Upper lobe of right lung (tissue), 1 donor: Measurements from ENCODE around the gene CTSC. TPM values are rescaled to one million over a fixed set of nuclear protein-coding genes. Genes with fewer than 3 reads are reported as not detected.

Source experiments
- ATAC-seq: fragments of 200-7000 bp; cut with Tn5 transposase; one replicate; pipeline ENCODE4 v1.9.1; 2020; ENCODE audit warnings: mild to moderate bottlenecking, moderate library complexity
- DNase-seq: peaks from one replicate; pipeline ENCODE4 v3.0.0-alpha.2; 2020
- H3K27ac ChIP-seq: fragments of 200-600 bp; one replicate; pipeline ENCODE4 v1.8.0; 2022
- H3K27me3 ChIP-seq: fragments of 200-600 bp; one replicate; pipeline ENCODE4 v1.8.0; 2022; ENCODE audit warnings: mild to moderate bottlenecking
- H3K36me3 ChIP-seq: fragments of 200-600 bp; one replicate; pipeline ENCODE4 v1.8.0; 2022
- H3K4me1 ChIP-seq: fragments of 200-600 bp; one replicate; pipeline ENCODE4 v1.8.0; 2022
- H3K4me3 ChIP-seq: fragments of 200-600 bp; one replicate; pipeline ENCODE4 v1.8.0; 2022; ENCODE audit warnings: mild to moderate bottlenecking
- H3K9me3 ChIP-seq: fragments of 200-600 bp; one replicate; pipeline ENCODE4 v1.8.0; 2022
- intact Hi-C: fragments of 100-400 bp; cut with DNase I; formaldehyde crosslinking; loops from one replicate; pipeline ENCODE4 v1.11.0; 2022
- total RNA-seq: library from RNA; stranded (reverse); fragmentation: NEBNext Ultra II Directional; extraction: Animal tissue kit (Norgen Biotek cat#: 25700); gene quantifications from one replicate; pipeline ENCODE4 v1.2.1, GENCODE V29; 2021
- TF ChIP-seq, protein P1 (sequence below): fragments of 200-600 bp; IDR thresholded peaks from one replicate; pipeline ENCODE4 v1.8.0; 2022; ENCODE audit warnings: antibody characterized with exemption
- donor health status: DM: no; HTN: yes; CAD: no; lungs with severe emphysema.

Gene CTSC
- total RNA-seq, 1 donor from 2014 or later, result 278 TPM

- DNase-seq, result no peak
- Histone ChIP-seq H3K4me3 (no peak overlapping the region), H3K4me1 (no peaks in the 10 kb centered on the region), H3K36me3 (no peaks in the 10 kb centered on the region), H3K9me3 (no peaks in the 10 kb centered on the region), H3K27ac (no peak overlapping the region), H3K27me3 (no peaks in the 10 kb centered on the region)
- TF ChIP-seq, protein P1, sequence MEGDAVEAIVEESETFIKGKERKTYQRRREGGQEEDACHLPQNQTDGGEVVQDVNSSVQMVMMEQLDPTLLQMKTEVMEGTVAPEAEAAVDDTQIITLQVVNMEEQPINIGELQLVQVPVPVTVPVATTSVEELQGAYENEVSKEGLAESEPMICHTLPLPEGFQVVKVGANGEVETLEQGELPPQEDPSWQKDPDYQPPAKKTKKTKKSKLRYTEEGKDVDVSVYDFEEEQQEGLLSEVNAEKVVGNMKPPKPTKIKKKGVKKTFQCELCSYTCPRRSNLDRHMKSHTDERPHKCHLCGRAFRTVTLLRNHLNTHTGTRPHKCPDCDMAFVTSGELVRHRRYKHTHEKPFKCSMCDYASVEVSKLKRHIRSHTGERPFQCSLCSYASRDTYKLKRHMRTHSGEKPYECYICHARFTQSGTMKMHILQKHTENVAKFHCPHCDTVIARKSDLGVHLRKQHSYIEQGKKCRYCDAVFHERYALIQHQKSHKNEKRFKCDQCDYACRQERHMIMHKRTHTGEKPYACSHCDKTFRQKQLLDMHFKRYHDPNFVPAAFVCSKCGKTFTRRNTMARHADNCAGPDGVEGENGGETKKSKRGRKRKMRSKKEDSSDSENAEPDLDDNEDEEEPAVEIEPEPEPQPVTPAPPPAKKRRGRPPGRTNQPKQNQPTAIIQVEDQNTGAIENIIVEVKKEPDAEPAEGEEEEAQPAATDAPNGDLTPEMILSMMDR, result no peak
- intact Hi-C loops, result no loop called here
- no peak for ATAC-seq
Observed at GRCh38 chr11:88367310-88367709, 29.8 kb upstream of the CTSC start.

GRCh38 chr11:88363648-88364065 lies 26.1 kb upstream of the CTSC start:
- intact Hi-C loops, result no loop called here
- ATAC-seq (peak; percentile 62), DNase-seq (no peak)
- no peaks in the 10 kb centered on the region for H3K36me3 ChIP-seq
- H3K27ac ChIP-seq, result no peak overlapping the region
- TF ChIP-seq, protein P1, result no peak
- H3K4me3 ChIP-seq, result no peak overlapping the region
- no peaks in the 10 kb centered on the region for H3K4me1 ChIP-seq
- no peaks in the 10 kb centered on the region for H3K9me3 ChIP-seq
- H3K27me3 ChIP-seq, result no peaks in the 10 kb centered on the region

GRCh38 chr11:88363004-88363403 lies 25.5 kb upstream of the CTSC start:
- H3K27me3 ChIP-seq, result no peaks in the 10 kb centered on the region
- intact Hi-C loops, result no loop called here
- no peak overlapping the region for H3K4me3 ChIP-seq
- ATAC-seq (no peak), DNase-seq (no peak)
- peaks cover 5% of the 10 kb centered on the region for H3K4me1 ChIP-seq
- no peak overlapping the region for H3K27ac ChIP-seq
- H3K36me3 ChIP-seq, result no peaks in the 10 kb centered on the region
- no peaks in the 10 kb centered on the region for H3K9me3 ChIP-seq
- TF ChIP-seq, protein P1, result no peak

DNA sequence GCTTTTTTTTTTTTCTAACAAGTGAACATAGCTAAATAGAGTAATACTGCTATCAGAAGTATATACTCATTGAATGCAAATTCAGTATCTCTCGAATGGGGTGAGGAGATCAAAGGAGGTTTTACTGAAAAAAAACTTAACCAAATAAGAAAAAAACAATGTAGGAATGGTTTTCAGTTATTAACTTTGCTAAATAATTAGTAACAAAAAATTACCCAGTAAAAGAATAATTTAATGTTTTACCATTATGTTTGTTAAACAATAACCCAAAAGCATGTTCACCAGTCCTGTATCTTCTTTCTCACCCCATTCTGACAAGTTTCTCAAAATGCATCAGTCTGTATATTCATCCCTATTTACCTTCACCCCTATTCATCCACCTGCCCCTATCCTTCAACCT lies 22.6 kb upstream of the CTSC start:
- H3K4me3 ChIP-seq, result no peak overlapping the region
- intact Hi-C loops, result no loop called here
- H3K4me1 ChIP-seq, result peaks cover 11% of the 10 kb centered on the region
- ATAC-seq, result no peak
- no peak overlapping the region for H3K27ac ChIP-seq
- no peaks in the 10 kb centered on the region for H3K27me3 ChIP-seq
- H3K9me3 ChIP-seq, result no peaks in the 10 kb centered on the region
- no peak for DNase-seq
- H3K36me3 ChIP-seq, result no peaks in the 10 kb centered on the region
- TF ChIP-seq, protein P1, result no peak

DNA sequence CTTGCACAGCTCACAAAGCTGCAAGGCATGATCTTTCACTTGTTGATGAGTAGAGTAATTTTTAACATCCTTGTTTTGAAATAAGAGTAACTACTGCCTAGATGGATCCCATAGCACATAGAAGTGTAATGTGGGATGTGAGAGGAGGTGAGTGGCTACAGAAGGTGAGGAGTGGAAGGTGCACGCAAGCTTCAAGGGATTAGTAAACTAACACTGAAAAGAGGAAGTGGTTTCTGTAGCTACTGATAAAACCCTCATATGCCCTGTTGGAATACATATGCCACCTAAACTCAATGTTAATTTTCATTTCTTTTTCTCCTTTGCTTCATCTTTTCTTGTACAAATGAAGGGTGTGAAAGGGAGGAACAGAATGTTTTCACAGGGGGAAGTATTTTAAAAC lies 22.0 kb upstream of the CTSC start:
- H3K9me3 ChIP-seq, result no peaks in the 10 kb centered on the region
- H3K36me3 ChIP-seq, result no peaks in the 10 kb centered on the region
- TF ChIP-seq, protein P1, result no peak
- H3K4me1 ChIP-seq, result peaks cover 14% of the 10 kb centered on the region
- ATAC-seq (no peak), DNase-seq (no peak)
- no peaks in the 10 kb centered on the region for H3K27me3 ChIP-seq
- H3K27ac ChIP-seq, result no peak overlapping the region
- intact Hi-C loops, result no loop called here
- H3K4me3 ChIP-seq, result no peak overlapping the region

- ATAC-seq, result no peak
- TF ChIP-seq, protein P1, result no peak
- Histone ChIP-seq H3K27ac (no peak overlapping the region), H3K4me1 (peaks cover 16% of the 10 kb centered on the region), H3K9me3 (no peaks in the 10 kb centered on the region), H3K4me3 (no peak overlapping the region), H3K27me3 (no peaks in the 10 kb centered on the region), H3K36me3 (no peaks in the 10 kb centered on the region)
- intact Hi-C loops, result no loop called here
- DNase-seq, result no peak
Observed at GRCh38 chr11:88359114-88359513, 21.6 kb upstream of the CTSC start.
